A549 (cell line): ENCODE measurements around the gene TAF6L.
"Not testable (repeated sequence)": the region's sequence is repeated elsewhere in the genome, so short reads cannot be mapped to it uniquely, and the experiment has no call there.

Experiments used
- CBX2 ChIP-seq: fragments of 200-600 bp; sonication (generic); IDR thresholded peaks from 2 replicates; pipeline ENCODE4 v1.6.1; 2016; ENCODE audit warnings: low read depth, mild to moderate bottlenecking, borderline replicate concordance
- CTCF ChIP-seq: fragments of >200 bp; sonication (Bioruptor Twin); formaldehyde crosslinking; IDR thresholded peaks from 3 replicates; pipeline ENCODE4 v1.5.1; 2016
- EP300 ChIP-seq, 2 experiments: fragments of >200 bp; sonication (Bioruptor Twin); formaldehyde crosslinking; IDR thresholded peaks; 2 replicates in 1 of 2; 3 replicates in 1 of 2; pipeline ENCODE4 v1.6.1; 2016 to 2017
- HDAC2 ChIP-seq: fragments of 200-600 bp; sonication (generic); IDR thresholded peaks from 2 replicates; pipeline ENCODE4 v1.6.1; 2016
- HOXA7 ChIP-seq: fragments of 250-450 bp; sonication (Bioruptor Pico); IDR thresholded peaks from 2 replicates; pipeline ENCODE4 v1.5.0; 2020; ENCODE audit warnings: mild to moderate bottlenecking, moderate library complexity
- JUN ChIP-seq, 2 experiments: fragments of >200 bp; sonication (Bioruptor Twin); formaldehyde crosslinking; IDR thresholded peaks; 2 replicates in 1 of 2; 3 replicates in 1 of 2; pipeline ENCODE4 v1.6.1; 2016 to 2017
- MAX ChIP-seq: IDR thresholded peaks from 2 replicates; pipeline ENCODE4 v1.6.1; 2012
- POLR2A ChIP-seq: IDR thresholded peaks from 2 replicates; pipeline ENCODE4 v1.6.1; 2012; ENCODE audit warnings: mild to moderate bottlenecking, low read length
- POLR2AphosphoS2 ChIP-seq: conservative IDR thresholded peaks from 2 replicates; pipeline ENCODE4 v1.6.1; 2012; ENCODE audit warnings: low read length, improper control_type of control experiment, inconsistent platforms
- RAD21 ChIP-seq, 2 experiments: fragments of >200 bp in 1 of 2; sonication (Bioruptor Twin) in 1 of 2; formaldehyde crosslinking in 1 of 2; IDR thresholded peaks in 1 of 2; conservative IDR thresholded peaks in 1 of 2; 2 replicates in 1 of 2; 3 replicates in 1 of 2; pipeline ENCODE4 v1.6.1; 2012 to 2018; ENCODE audit warnings: inconsistent platforms in 1 of 2
- RNF2 ChIP-seq: fragments of 200-600 bp; sonication (generic); IDR thresholded peaks from 2 replicates; pipeline ENCODE4 v1.6.1; 2016; ENCODE audit warnings: low read depth, mild to moderate bottlenecking, antibody characterized with exemption, moderate library complexity, borderline replicate concordance

GRCh38 chr11:62760867-62761227, 10.3 kb upstream of the TAF6L start:
- TF ChIP-seq POLR2A; RNF2; CTCF; POLR2AphosphoS2; MAX; JUN (IDR thresholded peaks at IDR 0.05); HOXA7 (CRISPR knock-in tag); RAD21 (conservative IDR thresholded peaks at IDR 0.05 in 1 of 2, IDR thresholded peaks at IDR 0.05 in 1 of 2); CBX2; HDAC2; EP300 (IDR thresholded peaks at IDR 0.05): not testable (repeated sequence)
